ENCODE results near the gene PALLD.
A peak's percentile ranks its signal among the peaks of the same experiment; 100 is the strongest.

PALLD gene

DNA sequence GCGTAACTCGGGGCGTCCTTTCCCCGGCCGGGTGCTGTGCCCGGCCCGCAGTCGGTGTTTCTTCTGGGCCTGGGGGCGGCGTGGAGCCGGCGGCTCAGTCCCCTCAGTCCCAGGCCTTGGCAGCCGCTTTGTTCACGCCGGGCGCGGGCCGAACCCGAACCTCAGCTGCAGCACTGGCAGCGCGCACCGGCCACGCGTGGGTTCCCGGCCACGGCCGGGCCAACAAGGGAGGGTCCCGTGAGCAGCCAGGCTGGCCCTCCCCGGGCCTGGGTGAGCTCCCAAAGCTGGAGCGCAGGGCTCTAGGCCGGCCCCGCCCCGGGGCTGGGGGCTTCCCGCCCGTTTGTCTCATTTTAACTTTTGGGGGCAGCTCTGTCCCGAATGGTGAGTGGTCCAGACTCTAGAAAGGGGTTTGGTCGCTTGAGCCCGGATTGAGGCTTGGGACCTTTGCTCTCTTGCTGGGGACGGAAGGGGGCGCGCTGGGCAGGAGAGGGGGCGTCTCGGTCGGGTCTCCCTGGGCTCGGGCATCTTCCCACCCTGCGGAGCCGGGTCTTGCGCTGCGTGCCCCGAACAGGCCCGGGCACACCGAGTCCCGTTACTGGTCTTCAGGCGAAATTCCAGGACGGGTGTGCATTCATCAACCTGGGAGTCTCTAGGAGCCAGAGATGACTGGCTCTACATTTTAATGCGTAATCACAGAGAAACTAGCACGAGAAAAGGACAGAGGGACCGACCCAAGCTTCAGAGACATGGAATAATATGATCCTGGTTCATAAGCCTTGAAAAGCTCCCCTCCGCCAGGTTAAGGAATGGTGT is 336.1 kb downstream of the PALLD start:
- DNase-seq (ENCODE audit: low spot score) = no peak

DNA sequence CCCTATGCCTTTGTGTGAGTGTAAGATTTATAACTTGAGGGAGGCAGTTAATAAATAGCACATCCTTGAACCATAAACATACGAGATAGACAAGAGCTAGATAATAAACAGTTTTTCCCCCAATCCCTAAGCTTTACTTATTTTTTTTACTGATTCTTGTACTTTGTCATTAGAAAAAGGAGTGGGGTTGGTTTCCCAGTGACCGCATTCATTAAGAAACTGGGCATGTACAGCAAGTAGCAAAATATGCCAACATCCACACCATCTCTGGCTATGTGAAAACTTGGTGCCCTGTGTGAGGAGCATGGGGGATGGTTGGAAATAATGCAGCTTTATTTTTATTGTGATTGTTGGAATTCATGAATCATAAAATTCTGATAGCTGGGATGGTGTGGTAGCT is 337.0 kb downstream of the PALLD start:
- no peak for DNase-seq (ENCODE audit: low spot score)

DNA sequence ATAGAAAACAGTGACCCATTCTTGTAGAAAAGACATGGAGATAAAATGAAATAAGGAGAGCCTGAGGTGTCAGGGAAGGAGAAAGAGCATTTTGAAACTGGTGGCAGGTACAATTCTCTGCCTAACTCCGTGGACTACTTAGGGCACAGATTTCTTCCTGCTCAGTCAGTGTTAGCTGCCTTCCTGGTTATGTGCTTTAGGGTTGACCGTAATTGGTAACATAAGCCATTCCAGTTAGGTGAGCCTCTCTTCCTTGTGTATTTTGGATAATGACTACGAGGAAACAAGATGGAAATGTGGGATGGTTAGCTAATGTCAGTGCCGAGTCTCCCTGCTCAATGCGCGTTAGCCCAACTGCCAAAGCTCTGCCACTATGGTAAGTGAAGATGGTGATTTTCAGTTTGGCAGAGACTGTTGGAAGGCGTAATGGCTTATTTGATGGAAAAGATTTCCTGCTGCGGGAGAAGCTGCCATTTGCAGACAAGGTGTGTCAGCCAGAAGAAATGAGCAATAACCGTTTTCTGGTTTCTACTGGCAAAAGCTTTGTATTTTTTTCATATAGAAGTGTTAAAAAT is 339.1 kb downstream of the PALLD start:
- no peak for DNase-seq (ENCODE audit: low spot score)

DNA sequence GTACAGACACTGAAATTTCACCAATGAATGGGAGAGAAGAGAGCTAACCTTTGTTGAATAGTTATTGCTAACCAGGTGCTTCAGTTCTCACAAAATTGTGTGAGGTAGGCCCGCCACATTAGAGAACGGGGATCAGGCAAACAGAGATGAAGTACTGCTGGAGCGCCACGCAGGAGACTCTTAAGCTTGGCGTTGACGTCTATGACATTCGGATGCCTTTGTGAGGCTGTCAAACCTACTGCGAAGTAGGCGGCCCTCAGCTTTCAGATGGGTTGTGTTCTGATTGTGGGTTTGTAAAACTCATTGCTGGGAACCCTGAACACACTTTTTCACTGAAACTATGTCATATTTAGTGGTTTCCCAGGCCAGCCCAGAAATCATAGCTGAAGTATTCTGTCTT is 339.6 kb downstream of the PALLD start:
- DNase-seq (ENCODE audit: low spot score) = no peak

DNA sequence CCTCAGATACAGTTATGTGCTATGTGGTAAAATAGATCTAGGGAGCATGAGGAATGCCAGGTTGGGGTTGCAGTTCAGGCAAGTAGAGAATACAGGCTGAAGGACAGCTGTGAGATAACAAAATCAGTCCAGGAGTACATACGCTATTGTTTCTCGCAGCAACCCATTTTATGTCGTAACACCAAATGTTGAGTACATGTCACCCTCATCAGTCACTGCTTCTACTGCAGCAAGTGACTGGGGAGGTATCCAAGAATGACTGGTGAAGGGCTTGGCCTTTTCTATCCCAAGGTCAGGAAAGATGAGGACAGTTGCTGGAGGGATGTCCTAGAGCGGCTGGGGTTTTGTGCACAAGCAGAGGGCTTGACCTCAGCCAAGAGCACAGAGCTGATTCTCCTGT is 341.1 kb downstream of the PALLD start:
- no peak for DNase-seq (ENCODE audit: low spot score)

DNA sequence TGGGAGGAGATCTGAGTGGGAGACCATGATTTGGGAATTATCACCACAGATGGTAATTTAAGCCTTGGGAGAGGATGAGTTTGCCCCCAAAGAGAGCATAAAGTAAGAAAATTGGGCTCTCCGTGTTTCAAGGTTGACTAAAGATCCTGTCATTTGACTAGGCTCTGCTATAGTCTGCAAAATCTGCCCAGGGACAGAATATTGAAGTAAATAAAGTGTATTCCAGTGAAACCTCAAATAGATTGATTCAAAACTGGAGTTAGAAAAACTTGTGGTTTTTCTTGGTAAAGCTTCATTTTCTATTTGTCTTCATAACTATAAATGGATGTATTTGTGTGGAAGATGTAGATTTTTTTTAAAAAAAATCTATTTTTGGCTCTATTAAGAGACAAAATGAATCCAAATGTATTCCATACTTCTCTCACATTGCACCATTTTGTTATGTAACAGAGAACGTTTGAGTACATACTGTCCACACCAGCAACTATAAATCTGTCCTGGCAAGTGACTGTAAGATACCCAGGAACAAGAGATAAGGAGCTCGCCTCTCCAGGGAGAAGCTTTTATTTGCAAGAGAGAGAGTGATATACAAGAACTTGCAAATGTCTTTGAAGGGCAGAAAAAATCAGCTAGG is 343.0 kb downstream of the PALLD start:
- no peak for DNase-seq (ENCODE audit: low spot score)

DNA sequence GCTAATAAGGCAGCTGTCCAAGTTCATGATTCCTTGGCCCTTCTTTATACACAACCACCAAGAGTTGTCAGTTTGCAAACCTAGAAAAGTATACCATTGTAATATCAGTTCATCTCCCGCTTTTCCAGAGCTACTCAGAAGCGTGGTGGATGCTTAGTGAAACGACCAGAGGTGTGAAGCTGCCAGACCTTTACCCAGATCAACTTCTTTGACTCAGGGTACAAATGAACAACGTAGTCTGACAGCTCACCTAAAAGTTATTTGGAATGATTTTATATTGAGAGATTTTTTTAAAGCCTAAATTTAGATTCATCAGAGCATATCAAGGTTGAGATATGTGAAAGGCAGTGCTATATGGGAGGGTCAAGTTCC is 343.5 kb downstream of the PALLD start:
- no peak for DNase-seq (ENCODE audit: low spot score)

DNA sequence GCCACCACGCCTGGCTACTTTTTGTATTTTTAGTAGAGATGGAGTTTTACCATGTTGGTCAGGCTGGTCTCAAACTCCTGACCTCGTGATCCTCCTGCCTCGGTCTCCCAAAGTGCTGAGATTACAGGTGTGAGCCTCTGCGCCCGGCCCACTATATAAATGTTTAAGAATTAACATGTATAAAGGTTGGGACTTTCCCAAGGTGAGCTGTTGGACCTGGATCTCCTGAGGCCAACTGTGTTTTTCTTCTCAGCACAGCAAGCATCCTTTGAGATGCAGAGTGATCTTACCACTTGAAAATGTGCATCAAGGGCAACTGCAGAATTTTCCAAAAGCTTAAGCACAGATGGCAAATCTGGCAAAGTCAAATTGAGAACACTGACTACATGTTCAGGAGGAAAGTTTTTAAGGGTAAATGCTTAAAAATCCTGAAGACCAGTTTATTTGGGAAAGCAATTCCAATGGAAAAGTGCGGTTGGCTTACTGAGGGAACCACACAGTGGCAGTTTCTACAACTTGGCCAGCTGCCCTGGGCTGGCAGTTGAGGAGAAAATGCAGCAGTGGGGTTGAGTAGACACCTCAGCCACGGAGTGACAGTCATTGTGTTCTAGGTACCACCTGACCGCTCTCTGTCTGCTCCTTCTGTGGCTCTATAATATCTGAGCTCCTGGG is 344.3 kb downstream of the PALLD start:
- no peak for DNase-seq (ENCODE audit: low spot score)

DNA sequence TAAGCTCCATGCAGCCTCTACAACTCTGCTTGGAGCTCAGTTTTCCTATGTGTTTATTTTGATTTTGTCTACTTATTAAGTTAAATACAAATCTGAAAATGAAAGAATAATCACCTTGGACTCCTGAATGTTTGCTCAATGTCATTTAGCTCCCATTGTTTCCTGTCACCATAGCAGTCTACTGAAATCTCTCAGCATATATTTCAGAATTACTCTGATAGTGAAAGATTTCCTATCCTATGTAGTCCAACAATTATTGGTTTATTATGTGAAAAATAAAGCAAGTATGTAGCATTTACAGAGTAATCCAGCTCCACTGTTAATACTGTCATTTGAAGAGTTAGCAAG is 344.8 kb downstream of the PALLD start:
- no peak for DNase-seq (ENCODE audit: low spot score)

DNA sequence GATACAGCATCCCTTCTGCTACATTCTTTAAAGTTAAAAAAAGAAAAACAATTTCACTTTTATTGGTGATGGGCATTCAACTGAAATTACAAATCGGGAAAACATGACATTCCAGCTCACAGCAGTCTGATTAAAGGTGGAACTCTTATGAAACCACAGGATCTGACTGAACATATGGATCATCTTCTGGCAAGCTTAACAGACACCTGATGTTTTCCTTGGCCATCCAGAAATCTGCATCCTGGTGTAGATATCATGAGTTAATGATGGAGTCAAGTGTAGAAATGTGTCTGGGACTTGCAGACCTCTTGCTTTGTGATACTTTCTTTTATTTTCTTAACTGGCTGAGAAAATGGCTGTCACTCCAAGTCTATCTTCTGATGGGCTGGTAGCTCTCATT is 345.3 kb downstream of the PALLD start:
- no peak for DNase-seq (ENCODE audit: low spot score)

DNA sequence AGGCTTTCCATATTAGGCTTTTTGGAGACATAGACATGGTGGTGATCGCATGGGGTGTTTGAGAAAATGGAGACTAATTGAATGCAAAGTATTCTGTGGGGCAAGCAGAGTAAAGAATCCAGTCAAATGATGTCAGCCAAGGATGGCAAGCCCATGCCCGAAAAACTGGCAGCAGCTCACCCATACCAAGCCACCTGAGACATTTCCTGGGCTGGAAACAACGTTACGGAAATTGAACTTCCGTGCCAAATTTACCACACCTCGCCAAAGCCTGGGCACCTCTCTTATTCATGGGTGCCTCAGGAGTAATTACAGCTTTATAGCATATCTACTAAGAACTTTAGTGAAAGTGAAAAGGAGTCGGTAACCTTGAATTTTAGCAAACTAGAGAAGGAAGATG is 346.8 kb downstream of the PALLD start:
- no peak for DNase-seq (ENCODE audit: low spot score)

DNA sequence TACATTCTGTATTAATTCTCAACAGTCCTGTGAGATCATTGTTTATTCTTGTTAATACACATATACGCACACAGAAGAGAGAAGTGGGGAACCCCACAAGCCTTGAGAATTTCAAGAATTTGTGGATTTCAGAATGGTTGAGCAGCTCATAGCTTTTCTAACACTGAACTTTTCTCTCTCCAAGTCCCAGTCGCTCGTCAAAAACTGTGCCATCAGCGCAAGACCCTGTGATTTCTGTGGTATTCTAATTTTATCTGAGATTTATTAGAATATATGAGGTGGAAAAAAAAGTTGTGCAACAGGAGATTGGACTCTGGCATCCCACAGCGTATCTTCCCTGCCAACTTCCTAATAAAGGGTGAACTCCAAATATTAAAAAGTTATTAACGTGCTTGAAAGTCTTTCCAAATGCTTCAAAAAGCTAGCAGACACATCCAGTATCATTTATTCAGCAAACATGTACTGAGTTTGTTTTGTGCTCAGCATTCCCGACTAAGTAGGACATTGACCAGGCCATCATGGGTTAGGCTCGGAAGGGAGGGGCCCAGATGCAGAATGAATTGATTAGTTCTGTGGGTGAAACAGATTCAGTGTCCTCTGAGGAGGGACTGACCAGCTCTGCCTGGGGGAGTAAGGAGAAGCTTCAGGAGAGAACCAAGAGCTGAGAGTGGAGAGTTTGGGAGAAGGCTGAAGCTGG is 347.6 kb downstream of the PALLD start:
- DNase-seq (ENCODE audit: low spot score) = no peak

DNA sequence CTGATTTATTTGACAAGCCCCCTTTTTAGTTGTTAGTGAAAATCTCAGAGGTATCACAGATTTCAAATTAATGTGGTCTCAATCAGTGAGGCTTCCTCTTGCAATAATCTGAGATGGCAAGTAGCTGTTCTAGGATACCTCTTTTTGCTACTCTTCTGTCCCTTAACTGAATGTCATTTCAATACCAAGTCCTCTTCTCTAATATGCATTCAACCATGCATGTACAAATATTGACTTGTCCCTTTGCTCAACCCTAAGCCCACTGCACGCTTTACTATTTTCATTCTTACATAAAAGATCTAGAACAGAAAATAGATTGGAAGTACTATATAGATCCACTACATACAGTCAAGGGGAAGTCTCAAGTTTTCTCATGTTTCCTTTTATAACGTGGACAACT is 349.0 kb downstream of the PALLD start:
- no peak for DNase-seq (ENCODE audit: low spot score)

DNA sequence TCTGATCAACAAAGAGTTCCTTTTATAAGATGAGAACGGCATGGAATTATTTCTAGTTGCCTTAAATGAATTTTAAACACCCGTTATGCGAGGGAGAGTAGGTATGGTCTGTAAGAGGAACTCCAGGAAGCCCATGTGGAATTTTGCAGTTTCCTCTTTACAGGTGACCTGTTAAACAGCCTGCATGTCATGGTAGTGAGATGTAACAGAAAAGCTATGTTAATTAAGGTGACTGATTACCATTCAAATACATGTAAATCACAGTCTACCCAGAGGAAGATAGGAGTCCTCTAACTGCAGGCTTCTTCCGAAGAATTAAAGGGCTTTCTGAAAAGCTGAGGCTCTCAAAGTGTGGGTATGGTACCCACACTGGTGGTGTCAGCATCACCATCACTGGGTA is 349.6 kb downstream of the PALLD start:
- DNase-seq (ENCODE audit: low spot score) = no peak

DNA sequence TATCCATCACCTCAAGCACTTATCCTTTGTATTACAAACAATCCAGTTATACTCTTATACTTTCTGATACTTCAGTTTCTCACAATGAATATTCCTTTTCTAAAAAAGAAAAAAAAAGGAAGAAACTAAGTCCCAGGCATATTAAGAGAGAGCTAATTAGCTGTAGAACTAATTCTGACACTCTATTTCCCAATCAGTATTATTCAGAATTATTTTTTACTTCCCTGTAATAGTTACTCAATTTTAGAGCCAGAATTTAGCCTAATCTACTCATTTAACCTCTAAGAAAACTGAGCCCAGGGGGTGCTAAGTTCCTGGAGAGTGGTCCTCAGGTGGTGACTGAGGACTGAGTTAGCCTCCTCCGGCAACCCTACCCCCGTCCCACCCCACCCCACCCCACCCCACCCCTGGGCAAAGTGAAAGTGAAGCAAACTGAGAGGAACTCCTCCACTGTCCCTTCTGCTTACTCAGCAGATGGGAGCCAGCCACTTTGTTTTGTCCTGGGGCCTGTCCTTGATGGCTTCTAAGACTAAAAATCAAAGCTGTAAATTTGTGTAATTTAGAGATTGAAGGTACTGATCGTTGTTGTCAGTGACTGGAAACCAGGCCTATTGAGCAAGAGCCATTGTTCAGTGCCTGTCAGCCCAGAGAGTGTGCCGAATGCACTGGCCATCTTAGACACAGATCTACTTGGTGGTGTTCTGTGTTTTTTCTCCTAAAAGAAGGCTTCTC is 351.1 kb downstream of the PALLD start:
- DNase-seq (ENCODE audit: low spot score) = no peak

DNA sequence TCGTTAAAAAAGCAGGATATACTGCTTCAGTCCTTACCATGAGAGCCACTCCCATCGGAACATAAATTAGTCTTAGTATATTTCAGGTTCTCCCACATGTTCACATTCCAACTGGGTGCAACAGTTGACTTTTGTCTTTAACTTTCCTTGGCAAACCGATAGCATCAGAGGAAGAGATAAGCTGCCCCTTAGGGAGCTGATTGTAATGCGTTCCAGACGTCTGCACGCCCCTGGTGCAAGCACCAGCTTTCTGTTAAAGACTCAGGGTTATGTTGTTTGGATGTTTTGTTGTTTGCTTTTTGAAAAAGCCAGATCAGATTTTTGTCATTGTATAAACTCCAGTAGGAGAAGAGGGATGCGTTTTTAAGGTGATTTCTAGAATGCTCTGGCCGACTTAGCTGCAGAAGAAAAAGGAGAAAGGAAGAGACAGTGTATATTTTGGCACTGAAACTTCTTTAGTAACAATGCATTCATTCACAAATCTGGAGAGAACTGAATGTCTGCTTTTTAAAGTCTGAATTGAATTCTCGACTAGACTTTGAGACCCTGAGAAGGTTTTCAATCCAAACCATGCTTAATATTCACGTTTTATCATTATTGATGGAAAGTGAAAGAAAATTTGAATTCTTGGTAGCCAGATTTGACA is 352.3 kb downstream of the PALLD start:
- peak; percentile 66 for DNase-seq (ENCODE audit: low spot score)

DNA sequence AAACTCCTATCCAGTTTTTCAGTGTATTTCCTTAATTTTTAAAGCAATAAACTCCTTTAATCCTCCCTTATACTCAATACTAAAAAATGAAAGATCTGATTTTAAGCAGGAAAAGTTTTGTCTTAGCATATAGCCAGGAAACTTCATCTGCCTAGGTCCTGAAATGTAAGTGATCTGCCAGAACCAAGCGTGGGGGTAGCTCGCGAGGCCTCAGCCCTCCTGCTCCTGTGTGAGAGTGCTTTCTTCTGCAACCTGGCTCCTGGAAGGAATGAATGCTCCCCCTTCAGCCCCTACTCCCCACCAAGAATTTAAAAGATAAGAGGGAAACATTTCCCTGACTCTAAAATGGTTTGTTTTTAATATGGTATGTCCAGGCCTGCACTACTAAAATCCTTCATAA is 353.1 kb downstream of the PALLD start:
- DNase-seq (ENCODE audit: low spot score) = no peak

DNA sequence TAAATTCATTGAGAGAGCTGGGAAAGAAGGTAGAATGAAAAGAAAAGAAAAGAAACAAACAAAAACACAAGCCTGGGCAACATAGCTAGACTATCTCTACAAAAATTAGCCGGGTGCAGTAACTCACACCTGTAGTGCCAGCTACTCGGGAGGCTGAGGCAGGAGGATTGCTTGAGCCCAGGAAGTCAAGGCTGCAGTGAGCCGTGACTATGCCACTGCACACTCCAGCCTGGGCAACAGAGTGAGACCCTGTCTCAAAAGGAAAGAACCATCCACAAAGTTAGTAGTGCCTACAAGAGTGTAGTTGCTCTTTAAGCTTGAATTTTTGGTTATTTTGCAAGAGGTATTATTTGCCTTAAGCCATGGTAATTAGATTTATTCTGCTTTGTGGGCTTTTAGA is 355.5 kb downstream of the PALLD start:
- DNase-seq (ENCODE audit: low spot score) = no peak

DNA sequence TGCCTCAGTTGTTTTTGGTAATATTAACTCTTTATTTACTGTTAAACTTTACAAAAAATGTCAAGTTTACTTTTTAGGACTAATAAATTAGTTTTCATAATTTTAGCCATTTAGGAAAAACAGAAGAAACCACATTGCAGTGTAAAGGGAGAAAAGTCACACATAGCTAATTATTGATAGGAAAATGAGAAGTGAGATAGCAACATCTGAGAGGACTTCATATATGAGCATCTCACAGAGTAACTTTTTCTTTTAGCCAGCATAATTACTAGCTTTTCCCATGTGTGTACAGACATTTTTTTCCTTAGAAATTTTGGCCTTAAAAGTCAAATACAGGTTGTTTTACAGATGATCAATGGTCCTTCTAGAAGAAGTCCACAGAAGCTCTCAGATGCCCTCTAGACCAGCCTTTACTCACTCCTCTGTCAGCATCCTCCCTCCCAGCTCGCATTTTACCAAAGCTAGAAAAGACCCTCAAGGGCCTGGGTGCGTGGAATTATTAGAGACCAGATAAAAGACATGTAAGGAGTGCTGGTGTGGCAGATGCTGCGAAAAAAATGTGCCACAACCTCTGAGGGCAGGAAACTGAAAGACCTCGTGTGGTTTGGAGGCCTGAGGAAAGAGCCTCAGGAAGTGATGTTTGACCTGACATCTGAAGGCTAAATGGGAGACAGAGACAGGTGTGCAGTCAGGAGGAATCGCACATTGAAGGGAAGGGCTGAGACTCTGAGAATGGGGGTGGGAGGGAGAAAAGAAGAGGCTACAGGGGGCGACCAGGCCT is 356.3 kb downstream of the PALLD start:
- no peak for DNase-seq (ENCODE audit: low spot score)

DNA sequence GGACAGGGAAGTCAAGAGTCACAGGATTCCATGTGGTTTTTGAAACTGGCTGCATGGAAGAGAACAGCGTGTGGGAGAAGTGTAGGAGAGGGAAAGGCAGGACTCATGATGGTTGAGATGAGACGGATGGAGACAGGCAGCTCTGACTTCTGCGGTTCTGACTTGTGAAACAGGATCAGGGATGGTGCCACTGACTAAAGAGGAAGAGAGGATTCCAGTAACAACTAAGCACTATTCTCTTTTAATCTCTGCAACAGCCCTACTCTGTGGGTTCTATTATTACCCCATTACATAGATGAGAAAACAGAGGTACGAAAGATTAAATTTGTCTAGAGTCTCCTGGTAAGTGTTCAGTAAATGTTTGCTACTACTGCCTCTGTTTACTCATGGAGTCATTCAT is 356.9 kb downstream of the PALLD start:
- no peak for DNase-seq (ENCODE audit: low spot score)
